HG02623 (cell line): Measurements from ENCODE around the gene IFI27.
"Not testable (repeated sequence)": the region's sequence is repeated elsewhere in the genome, so short reads cannot be mapped to it uniquely, and the experiment has no call there.

Experiments
- ATAC-seq: cut with Tn5 transposase; IDR thresholded peaks from one replicate; pipeline ENCODE4 v1.9.1; 2021; ENCODE audit warnings: moderate library complexity; ENCODE audit not compliant: unreplicated experiment

IFI27 gene

GRCh38 chr14:94145902-94146527 is 35.5 kb downstream of the IFI27 start:
- no peak for ATAC-seq

GRCh38 chr14:94152676-94153075 is 42.1 kb downstream of the IFI27 start:
- no peak for ATAC-seq

GRCh38 chr14:94153750-94154342 is 43.3 kb downstream of the IFI27 start:
- ATAC-seq = no peak

- ATAC-seq = not testable (repeated sequence)
These were observed 45.6 kb downstream of the IFI27 start for GRCh38 chr14:94156143-94156542.

GRCh38 chr14:94157197-94157596 is 46.7 kb downstream of the IFI27 start:
- no peak for ATAC-seq

- no peak for ATAC-seq
These were observed 47.8 kb downstream of the IFI27 start for GRCh38 chr14:94158239-94158883.

GRCh38 chr14:94161058-94161457 is 50.5 kb downstream of the IFI27 start:
- ATAC-seq = no peak

GRCh38 chr14:94161981-94162380 is 51.4 kb downstream of the IFI27 start:
- ATAC-seq = no peak

GRCh38 chr14:94162466-94162865 is 51.9 kb downstream of the IFI27 start:
- no peak for ATAC-seq

- no peak for ATAC-seq
These were observed 53.3 kb downstream of the IFI27 start for GRCh38 chr14:94163796-94164195.

GRCh38 chr14:94164685-94165431 is 54.3 kb downstream of the IFI27 start:
- no peak for ATAC-seq

- ATAC-seq = no peak
These were observed 55.2 kb downstream of the IFI27 start for GRCh38 chr14:94165744-94166143.
